IMR-90 (cell line): ENCODE results near the gene CUL1.

Experiments used
- BHLHE40 ChIP-seq: fragments of 150-350 bp; IDR thresholded peaks from 2 replicates; pipeline ENCODE4 v1.6.1; 2016; ENCODE audit warnings: mild to moderate bottlenecking, low read depth, low read length
- CTCF ChIP-seq: conservative IDR thresholded peaks from 2 replicates; pipeline ENCODE4 v1.5.1; 2012; ENCODE audit warnings: mild to moderate bottlenecking, low read depth, low read length, improper control_type of control experiment
- FOS ChIP-seq: fragments of 150-350 bp; IDR thresholded peaks from 2 replicates; pipeline ENCODE4 v1.6.1; 2016; ENCODE audit warnings: low read depth, low read length
- POLR2A ChIP-seq: IDR thresholded peaks from 2 replicates; pipeline ENCODE4 v1.6.1; 2012; ENCODE audit warnings: mild to moderate bottlenecking, low read depth, low read length

GRCh38 chr7:148662646-148663045 is 36.1 kb upstream of the CUL1 start:
- TF ChIP-seq BHLHE40 (no peak), FOS (no peak), CTCF (no peak), POLR2A (no peak)
